HG02943 (cell line): Measurements from ENCODE around the gene NAALADL2.

Experiments used
- ATAC-seq: cut with Tn5 transposase; IDR thresholded peaks from one replicate; pipeline ENCODE4 v1.9.1; 2021; ENCODE audit warnings: mild to moderate bottlenecking, low read depth, moderate library complexity; ENCODE audit not compliant: unreplicated experiment

NAALADL2 gene

GRCh38 chr3:175193815-175194518, 334.8 kb downstream of the NAALADL2 start:
- ATAC-seq: no peak

GRCh38 chr3:175198991-175199783, 340.1 kb downstream of the NAALADL2 start:
- ATAC-seq: no peak

- no peak for ATAC-seq
These were observed 340.8 kb downstream of the NAALADL2 start for GRCh38 chr3:175199961-175200360.

- no peak for ATAC-seq
These were observed 341.4 kb downstream of the NAALADL2 start for GRCh38 chr3:175200391-175201095.

- ATAC-seq: no peak
These were observed 348.2 kb downstream of the NAALADL2 start for GRCh38 chr3:175207361-175207760.

- ATAC-seq: no peak
These were observed 349.2 kb downstream of the NAALADL2 start for GRCh38 chr3:175208326-175208725.

GRCh38 chr3:175211466-175211865, 352.3 kb downstream of the NAALADL2 start:
- ATAC-seq: no peak

- ATAC-seq: no peak
These were observed 353.8 kb downstream of the NAALADL2 start for GRCh38 chr3:175212896-175213295.

- ATAC-seq: no peak
These were observed 355.1 kb downstream of the NAALADL2 start for GRCh38 chr3:175214216-175214615.

GRCh38 chr3:175215833-175216232, 356.7 kb downstream of the NAALADL2 start:
- ATAC-seq: no peak

- ATAC-seq: no peak
These were observed 363.2 kb downstream of the NAALADL2 start for GRCh38 chr3:175222356-175222755.

GRCh38 chr3:175224051-175224450, 364.9 kb downstream of the NAALADL2 start:
- ATAC-seq: no peak

- no peak for ATAC-seq
These were observed 367.3 kb downstream of the NAALADL2 start for GRCh38 chr3:175226444-175226843.

GRCh38 chr3:175227126-175227525, 368.0 kb downstream of the NAALADL2 start:
- ATAC-seq: no peak

- no peak for ATAC-seq
These were observed 375.1 kb downstream of the NAALADL2 start for GRCh38 chr3:175233957-175234940.

GRCh38 chr3:175238801-175239200, 379.7 kb downstream of the NAALADL2 start:
- ATAC-seq: no peak

- no peak for ATAC-seq
These were observed 381.8 kb downstream of the NAALADL2 start for GRCh38 chr3:175240921-175241320.

- no peak for ATAC-seq
These were observed 383.1 kb downstream of the NAALADL2 start for GRCh38 chr3:175242243-175242642.

GRCh38 chr3:175246234-175246633, 387.1 kb downstream of the NAALADL2 start:
- no peak for ATAC-seq

- ATAC-seq: no peak
These were observed 387.6 kb downstream of the NAALADL2 start for GRCh38 chr3:175246766-175247165.
